ENCODE measurements around the gene DNAJC24.

Gene DNAJC24

DNA sequence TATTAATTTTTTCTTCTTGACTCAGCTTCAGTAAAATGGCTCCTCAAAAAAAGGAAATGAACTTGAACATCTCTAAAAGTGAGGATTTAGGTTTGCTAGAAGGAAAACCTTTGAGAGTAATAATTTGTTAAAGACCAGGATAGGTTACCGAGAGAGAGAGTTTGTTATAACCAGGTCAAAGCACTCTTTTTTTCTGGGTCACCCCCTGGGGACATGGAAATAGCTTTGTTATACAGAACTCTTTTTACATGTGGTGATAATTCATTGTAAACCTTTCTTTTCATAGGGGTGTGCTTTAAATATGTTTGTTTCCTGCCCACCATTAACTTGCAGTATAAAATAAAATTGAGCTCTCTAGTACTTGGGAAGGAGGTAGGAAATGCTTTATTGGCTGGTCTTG lies 47.7 kb downstream of the DNAJC24 start:
- DNase-seq = no peak

- no peak for DNase-seq
These were observed 48.2 kb downstream of the DNAJC24 start for GRCh38 chr11:31417816-31418215.

- no peak for DNase-seq
These were observed 49.5 kb downstream of the DNAJC24 start for GRCh38 chr11:31419138-31419537.

GRCh38 chr11:31419669-31420068 lies 50.0 kb downstream of the DNAJC24 start:
- no peak for DNase-seq

DNA sequence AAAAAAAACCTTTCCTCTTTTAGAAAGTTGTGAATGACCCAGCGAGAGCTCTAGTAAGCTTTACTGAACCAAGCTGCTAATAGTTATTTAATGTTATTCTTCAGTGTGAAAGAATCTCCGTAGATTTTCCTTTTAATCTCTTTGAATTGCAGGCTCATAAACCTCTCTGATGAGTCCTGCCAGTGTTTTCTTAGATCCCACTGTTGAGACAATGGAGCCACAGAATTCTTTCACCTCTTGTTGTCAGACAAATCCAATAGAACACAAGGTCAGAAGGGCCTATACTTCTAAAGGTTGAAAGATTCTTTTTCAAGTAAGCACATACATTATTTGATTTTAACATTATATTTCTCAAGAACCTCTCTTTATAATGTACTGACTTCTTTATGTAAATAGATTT lies 52.2 kb downstream of the DNAJC24 start:
- DNase-seq = no peak

GRCh38 chr11:31422703-31423102 lies 53.0 kb downstream of the DNAJC24 start:
- DNase-seq = no peak

DNA sequence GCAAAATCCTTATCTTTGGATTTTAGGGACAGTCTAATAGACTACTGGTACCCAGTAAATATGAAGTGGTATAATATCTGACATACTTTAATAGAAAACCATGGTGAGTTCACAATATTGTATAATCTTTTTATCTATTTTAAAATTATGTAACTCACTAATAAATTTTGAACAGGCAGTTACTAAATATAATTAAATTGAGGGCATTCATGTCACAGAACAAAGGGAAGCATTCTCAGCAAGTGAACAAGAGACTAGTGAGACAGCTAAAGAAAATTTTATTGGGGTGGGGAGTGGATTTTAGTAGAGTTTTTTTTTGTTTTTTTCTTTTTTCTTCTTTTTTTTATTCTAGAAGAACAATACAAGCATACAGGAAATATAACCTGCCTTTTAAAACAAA lies 55.0 kb downstream of the DNAJC24 start:
- DNase-seq = no peak

GRCh38 chr11:31433851-31434250 lies 64.2 kb downstream of the DNAJC24 start:
- DNase-seq = no peak

DNA sequence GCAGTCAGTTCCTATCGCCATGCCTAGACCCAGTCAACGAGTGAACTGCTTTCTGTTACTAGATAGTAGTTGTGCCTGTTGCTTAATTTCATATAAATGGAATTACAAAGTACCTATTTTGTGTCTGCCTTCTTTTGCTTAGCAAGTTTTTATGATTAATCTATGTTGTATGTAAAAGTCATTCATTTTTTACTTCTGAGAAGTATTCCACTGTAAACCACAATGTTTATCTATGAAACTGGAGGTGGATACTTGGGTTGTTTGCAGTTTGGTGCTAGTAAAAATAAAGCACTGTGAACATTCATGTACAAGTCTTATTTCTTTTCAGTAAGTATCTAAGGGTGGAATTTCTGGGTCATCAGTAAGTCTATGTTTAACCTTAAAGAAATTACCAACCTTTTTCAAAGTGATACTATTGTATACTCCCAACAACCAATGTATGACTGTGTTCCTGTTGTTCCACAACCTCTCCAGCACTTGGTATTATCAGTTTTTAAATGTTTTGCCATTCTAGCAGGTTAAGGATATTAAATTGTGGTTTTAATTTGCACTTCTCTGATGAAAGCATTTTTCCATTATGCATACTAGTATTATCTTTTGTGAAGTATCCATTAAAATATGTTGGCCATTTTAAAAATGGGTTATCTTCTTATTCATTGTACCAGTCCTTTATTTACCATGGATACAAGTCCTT lies 68.2 kb downstream of the DNAJC24 start:
- DNase-seq = peak; percentile 29

DNA sequence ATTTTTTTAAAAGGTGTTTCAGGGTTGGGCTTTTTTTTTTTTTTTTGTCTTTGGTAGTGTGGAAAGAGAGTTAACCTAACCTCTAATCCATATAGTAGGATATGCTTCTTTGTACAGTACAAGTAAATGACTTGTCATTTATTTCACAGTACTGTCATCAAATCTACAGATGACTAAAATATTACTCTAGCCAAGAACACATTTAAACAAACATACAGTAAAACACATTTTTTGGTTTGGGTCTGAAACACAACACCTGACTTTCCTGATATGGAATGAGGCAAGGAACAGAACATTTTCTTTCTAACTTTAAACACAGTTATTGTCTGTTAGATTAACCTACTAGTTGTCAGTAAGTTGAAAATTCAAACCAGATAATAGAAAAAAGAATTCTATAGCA lies 71.6 kb downstream of the DNAJC24 start:
- no peak for DNase-seq

GRCh38 chr11:31442086-31442485 lies 72.4 kb downstream of the DNAJC24 start:
- no peak for DNase-seq

GRCh38 chr11:31443802-31444201 lies 74.1 kb downstream of the DNAJC24 start:
- no peak for DNase-seq

DNA sequence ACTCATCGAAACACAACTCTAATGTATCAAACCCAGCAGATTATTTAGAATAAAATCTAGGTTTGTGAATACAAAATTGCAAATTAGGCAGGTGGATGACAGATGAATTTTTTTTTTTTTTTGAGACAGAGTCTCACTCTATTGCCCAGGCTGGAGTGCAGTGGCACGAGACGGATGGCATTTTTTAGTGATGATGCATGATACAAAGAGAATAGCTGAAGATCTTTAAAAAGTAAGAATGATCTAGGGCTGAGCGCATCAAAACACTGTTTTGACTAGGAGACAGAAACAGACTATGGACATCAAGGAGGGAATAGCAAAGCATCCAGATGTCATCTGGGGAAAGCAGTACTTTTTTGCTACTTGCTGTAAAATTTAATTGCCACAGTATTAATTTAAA lies 76.0 kb downstream of the DNAJC24 start:
- DNase-seq = peak; percentile 4

DNA sequence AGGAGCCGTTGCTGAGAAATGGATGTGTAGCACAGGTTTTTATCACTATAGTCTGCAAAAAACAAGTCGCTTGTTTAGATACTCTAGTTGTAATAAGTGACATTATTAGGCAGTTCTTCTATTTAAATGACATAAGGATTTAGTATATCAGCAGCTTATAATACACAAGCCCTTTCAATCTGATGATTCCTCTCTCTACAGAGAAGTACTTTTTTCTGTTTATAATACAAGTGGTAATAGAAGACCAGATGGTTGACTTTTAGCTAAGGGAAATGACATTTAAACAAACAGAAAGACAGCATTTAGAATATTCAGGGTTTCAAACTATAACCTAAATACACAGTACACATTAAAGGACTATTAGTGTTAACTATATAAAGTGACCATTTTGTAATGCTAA lies 79.4 kb downstream of the DNAJC24 start:
- no peak for DNase-seq

GRCh38 chr11:31450841-31451240 lies 81.2 kb downstream of the DNAJC24 start:
- no peak for DNase-seq

DNA sequence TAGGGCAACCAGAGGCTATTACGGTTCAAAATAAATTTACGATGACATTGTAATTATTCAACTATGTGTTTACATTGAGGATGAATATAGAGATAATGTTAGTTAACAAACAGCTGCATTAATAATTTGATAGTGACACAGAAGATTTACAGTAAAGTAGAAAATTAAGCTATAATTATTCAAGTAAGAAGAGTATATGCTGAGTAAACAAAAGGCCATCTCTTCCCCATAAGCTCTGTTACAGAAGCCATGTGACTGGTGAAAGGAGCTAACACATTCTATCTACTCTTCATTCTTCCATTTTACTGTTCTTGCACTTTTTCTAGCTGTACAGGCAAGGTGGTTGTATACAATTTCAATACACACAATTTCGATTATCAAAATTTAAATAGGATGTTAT lies 85.5 kb downstream of the DNAJC24 start:
- DNase-seq = no peak

DNA sequence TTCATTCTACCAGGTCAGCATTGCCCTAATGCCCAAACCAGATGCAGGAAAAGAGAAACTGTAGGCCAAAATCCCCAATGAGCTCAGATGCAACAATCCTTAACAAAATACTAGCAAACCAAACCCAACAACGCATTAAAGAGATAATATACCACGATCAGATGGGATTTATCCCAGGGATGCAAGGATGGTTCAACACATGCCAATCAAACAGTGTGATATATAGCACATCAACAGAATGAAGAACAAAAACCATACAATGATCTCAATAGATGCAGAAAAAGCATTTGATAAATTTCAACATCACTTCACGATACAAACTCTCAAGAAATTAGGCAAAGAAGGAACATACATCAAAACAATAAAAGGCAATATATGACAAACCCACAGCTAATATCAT lies 94.8 kb downstream of the DNAJC24 start:
- no peak for DNase-seq

GRCh38 chr11:31474083-31474482 lies 104.4 kb downstream of the DNAJC24 start:
- DNase-seq = no peak

GRCh38 chr11:31477528-31478222 lies 108.0 kb downstream of the DNAJC24 start:
- no peak for DNase-seq

GRCh38 chr11:31478223-31478590 lies 108.5 kb downstream of the DNAJC24 start:
- DNase-seq = no peak

- no peak for DNase-seq
These were observed 109.4 kb downstream of the DNAJC24 start for GRCh38 chr11:31479066-31479465.

DNA sequence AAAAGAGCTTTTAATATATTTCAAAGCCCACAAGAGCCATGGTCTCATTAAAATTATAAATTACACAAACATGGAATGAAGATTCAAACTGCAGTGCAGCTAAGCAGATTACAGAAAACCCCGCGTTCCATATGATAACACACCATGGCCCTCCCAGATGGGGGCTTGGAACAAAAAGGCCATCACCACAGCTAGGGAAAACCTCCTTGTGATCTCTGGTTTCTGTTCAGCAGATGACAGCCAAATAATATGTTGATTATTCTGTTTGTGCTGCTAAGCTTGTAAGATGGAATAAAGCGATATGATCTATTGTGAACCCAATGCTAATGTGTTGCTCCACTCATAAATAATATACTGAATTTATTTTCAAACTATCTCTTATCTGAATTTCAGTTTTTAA lies 111.3 kb downstream of the DNAJC24 start:
- no peak for DNase-seq
